Neural cell (in vitro differentiated cells): ENCODE data around the gene PRCP.

Experiments
- EP300 ChIP-seq: fragments of 450-650 bp; conservative IDR thresholded peaks from 2 replicates; pipeline ENCODE4 v1.6.1; 2014; ENCODE audit warnings: antibody characterized with exemption, mild to moderate bottlenecking, moderate library complexity; ENCODE audit not compliant: poor library complexity, severe bottlenecking
- EZH2 ChIP-seq: fragments of 200-600, 300-800 bp; shearing (Covaris generic), sonication (generic); IDR thresholded peaks from 2 replicates; pipeline ENCODE4 v1.6.1; 2014; ENCODE audit warnings: antibody characterized with exemption, low read length, borderline replicate concordance, mild to moderate bottlenecking; ENCODE audit not compliant: insufficient read depth, poor library complexity, severe bottlenecking
- POLR2AphosphoS5 ChIP-seq: IDR thresholded peaks from 2 replicates; pipeline ENCODE4 v1.6.1; 2012
- RAD21 ChIP-seq: fragments of 450-650 bp; conservative IDR thresholded peaks from 2 replicates; pipeline ENCODE4 v1.6.1; 2014; ENCODE audit warnings: antibody characterized with exemption, mild to moderate bottlenecking, moderate library complexity
- TAF1 ChIP-seq: IDR thresholded peaks from 2 replicates; pipeline ENCODE4 v1.6.1; 2012; ENCODE audit warnings: low read depth
- TF ChIP-seq, protein P1 (sequence below): fragments of 450-650 bp; IDR thresholded peaks from 2 replicates; pipeline ENCODE4 v1.5.1; 2014; ENCODE audit warnings: antibody characterized with exemption, mild to moderate bottlenecking, moderate library complexity; ENCODE audit not compliant: poor library complexity, severe bottlenecking
- TF ChIP-seq, protein P2 (sequence below): IDR thresholded peaks from 2 replicates; pipeline ENCODE4 v1.6.1; 2012; ENCODE audit warnings: borderline replicate concordance

- TF ChIP-seq RAD21 (no peak), POLR2AphosphoS5 (no peak), TAF1 (no peak), EP300 (no peak), EZH2 (no peak)
- TF ChIP-seq, protein P1, sequence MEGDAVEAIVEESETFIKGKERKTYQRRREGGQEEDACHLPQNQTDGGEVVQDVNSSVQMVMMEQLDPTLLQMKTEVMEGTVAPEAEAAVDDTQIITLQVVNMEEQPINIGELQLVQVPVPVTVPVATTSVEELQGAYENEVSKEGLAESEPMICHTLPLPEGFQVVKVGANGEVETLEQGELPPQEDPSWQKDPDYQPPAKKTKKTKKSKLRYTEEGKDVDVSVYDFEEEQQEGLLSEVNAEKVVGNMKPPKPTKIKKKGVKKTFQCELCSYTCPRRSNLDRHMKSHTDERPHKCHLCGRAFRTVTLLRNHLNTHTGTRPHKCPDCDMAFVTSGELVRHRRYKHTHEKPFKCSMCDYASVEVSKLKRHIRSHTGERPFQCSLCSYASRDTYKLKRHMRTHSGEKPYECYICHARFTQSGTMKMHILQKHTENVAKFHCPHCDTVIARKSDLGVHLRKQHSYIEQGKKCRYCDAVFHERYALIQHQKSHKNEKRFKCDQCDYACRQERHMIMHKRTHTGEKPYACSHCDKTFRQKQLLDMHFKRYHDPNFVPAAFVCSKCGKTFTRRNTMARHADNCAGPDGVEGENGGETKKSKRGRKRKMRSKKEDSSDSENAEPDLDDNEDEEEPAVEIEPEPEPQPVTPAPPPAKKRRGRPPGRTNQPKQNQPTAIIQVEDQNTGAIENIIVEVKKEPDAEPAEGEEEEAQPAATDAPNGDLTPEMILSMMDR = no peak
- TF ChIP-seq, protein P2, sequence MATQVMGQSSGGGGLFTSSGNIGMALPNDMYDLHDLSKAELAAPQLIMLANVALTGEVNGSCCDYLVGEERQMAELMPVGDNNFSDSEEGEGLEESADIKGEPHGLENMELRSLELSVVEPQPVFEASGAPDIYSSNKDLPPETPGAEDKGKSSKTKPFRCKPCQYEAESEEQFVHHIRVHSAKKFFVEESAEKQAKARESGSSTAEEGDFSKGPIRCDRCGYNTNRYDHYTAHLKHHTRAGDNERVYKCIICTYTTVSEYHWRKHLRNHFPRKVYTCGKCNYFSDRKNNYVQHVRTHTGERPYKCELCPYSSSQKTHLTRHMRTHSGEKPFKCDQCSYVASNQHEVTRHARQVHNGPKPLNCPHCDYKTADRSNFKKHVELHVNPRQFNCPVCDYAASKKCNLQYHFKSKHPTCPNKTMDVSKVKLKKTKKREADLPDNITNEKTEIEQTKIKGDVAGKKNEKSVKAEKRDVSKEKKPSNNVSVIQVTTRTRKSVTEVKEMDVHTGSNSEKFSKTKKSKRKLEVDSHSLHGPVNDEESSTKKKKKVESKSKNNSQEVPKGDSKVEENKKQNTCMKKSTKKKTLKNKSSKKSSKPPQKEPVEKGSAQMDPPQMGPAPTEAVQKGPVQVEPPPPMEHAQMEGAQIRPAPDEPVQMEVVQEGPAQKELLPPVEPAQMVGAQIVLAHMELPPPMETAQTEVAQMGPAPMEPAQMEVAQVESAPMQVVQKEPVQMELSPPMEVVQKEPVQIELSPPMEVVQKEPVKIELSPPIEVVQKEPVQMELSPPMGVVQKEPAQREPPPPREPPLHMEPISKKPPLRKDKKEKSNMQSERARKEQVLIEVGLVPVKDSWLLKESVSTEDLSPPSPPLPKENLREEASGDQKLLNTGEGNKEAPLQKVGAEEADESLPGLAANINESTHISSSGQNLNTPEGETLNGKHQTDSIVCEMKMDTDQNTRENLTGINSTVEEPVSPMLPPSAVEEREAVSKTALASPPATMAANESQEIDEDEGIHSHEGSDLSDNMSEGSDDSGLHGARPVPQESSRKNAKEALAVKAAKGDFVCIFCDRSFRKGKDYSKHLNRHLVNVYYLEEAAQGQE = no peak
These were observed 44.0 kb upstream of the PRCP start for GRCh38 chr11:82944198-82944597.
